ENCODE measurements around the gene KCTD5.
"Not testable (repeated sequence)": the region's sequence is repeated elsewhere in the genome, so short reads cannot be mapped to it uniquely, and the experiment has no call there.

The KCTD5 gene

DNA sequence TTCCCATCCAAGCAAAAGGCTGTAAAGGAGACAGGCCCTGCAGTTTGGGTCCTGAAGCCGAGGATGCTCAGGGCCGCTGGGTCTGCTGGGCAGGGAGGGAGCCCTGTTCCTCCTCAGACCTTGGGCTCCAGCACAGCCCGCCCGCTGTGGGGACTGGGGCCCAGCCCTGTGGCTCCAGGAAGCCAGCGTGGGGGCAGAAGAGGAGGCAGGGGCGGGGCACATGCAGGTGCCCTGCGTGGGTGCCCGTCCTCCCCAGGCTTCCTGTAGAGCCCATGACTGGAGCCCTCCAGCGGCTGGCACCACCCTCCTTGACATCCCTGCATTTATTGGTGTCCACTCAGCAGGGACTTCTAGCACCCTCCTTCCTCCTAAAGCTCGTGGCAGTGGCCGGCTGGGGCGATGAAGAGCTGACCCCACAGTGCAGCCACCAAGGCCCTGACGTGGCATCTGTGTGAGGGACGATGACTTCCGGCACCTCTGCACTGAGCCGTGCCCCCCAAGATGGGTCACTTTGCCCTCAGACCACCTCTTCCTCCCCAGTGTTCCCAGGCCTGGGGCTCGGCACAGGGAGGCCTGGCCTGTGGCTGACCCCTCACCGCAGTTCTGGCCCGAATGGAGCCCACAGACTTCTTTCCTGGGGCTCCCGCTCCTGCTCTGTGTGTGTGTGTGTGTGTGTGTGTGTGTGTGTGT lies 27.8 kb downstream of the KCTD5 start:
- DNase-seq (ENCODE audit: low read depth): no peak

DNA sequence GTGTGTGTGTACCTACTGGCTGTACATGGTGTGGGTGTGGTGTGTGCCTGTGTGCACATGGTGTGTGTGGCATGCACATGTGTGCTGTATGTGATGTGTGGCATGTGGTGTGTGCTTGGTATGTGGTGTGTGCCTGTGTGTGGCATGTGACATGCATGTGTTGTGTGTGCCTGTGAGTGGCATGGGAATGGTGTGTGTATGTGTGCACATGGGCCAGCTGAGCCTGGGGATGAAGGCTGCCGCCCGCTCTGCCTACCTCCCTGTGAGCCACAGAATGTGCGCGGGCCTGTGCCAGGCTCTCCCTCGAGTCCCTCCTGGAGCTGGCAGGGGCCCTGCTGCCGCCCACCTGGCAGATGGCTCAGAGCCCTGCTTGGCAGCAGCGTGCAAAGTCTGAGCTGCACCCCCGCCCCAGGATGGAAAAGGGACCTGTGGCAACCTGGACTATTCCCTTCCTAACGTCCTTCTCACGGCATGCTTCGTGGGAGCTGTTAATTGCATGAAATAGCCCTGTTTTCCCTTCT lies 28.4 kb downstream of the KCTD5 start:
- DNase-seq (ENCODE audit: low read depth): no peak

DNA sequence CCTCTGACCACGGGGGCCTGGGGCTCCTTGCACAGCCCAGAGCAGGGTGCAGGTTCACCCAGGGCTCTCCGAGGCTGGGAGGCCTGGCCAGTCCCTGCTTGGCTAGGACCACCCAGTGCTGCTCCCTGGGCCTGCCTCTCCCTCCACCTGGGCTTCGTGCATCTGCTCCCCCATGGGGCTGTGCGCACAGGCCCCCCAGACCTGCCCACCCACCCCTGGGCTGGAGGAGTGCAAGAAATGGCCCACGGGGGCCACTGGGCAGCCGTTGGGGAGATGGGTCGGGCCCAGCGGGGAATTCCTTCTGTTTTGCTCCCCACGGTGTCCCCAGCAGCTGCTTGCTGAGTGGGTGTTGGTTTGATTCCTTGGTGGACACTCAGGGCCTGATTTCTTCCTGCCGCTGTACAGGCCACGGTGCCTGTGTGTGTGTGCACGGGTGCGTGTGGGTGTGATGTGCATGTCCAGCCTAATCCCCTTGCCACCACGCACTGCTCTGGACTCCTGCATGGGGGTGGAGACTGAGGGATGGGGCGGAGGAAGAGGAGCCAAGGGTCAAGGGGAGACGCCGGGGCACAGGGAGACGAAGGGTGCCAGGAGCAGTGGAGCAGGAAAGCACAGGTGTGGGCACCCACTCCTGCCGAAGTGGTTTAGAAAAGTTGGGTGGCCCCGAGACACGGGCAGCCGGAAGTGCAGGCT lies 29.2 kb downstream of the KCTD5 start:
- no peak for DNase-seq (ENCODE audit: low read depth)

DNA sequence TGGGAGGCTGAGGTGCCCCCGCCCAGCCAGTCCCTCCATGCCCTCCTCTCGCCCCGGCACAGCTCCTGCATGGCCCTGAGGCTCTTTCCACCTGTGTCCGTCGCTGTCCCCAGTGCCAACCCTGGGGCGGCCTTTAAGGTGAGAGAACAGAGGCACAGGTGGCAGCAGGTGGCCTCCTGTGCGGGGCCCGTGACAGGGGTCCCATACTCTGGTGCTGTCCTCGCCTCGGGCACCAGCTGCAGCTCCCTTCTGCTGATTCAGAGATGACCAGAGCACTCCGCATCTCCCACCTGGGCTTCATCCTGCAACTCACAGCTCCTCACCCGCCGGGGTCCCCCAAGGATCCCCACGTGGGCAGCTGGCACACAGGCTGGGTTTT lies 29.7 kb downstream of the KCTD5 start:
- no peak for DNase-seq (ENCODE audit: low read depth)

DNA sequence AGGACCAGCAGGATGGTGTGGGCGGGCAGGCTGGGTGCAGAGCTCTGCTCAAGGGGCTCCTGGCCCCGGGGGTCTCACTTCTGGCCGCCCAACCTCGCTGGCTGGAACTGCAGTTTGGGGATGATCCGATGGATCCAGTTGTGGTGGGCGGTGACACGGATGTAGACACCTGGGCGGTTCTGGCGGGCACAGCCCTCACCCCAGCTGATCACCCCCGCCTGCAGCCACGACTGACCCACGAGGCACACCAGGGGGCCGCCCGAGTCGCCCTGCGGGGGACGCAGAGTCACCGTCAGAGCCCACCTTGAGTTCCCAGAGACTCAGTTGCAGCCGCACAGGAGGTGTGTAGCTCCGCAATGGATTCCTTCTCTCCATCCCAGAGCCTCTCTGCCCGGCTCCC lies 30.2 kb downstream of the KCTD5 start:
- DNase-seq (ENCODE audit: low read depth): no peak

DNA sequence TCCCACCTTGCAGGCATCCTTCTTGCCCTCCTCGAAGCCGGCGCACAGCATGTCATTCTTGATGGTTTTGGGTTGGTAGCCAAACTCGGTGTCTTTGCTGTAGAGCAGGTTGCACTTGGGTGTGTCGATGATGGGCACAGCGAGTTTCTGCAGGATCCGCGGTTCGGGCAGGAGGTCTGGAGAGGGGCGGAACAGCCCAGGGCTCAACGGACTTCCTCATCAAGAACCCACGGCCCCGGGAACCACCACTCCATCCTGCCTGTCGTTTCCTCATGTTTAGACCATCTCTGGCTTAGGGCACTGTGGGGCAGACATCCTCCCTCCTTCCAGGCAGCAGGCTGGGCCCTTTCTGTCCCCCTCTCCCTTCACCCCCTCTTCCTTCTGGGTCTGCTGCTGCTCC lies 31.2 kb downstream of the KCTD5 start:
- no peak for DNase-seq (ENCODE audit: low read depth)

DNA sequence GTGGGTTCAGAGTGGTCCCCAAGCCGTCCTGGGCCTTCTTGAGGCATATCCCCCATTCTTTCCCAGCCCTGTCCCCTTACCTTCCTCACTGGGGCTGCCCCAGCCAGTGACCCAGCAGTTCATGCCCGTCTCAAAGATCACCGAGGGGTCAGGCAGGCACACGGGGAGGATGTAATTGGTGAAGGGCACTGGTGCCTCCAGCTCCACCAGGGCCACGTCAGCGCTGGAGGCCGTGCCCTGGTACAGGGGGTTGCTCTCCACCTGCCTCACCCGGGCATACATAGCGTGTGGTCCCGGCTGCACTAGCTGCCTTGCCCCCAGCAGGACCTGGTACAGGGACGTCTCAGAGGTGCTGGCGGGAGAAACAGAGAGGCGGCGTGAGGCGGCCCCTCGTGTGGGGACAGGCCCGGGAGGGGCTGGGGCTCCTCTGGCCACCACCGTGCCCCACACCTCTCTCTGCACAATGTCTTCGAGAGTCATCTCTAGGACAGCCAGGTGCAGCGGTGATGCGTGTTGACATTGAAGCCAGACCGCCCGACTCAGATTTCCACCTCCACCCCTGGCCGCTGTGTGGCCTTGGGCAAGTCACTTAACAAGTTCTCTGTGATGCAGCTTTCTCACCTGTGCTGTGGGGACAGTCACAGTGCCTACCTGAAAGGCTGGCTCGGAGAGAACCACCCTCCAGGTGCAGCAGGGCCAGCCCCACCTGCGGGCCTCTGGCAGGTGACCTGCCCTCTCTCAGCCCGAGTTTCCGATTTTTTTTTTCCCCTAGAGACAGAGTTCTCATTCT lies 31.9 kb downstream of the KCTD5 start:
- DNase-seq (ENCODE audit: low read depth): no peak

DNA sequence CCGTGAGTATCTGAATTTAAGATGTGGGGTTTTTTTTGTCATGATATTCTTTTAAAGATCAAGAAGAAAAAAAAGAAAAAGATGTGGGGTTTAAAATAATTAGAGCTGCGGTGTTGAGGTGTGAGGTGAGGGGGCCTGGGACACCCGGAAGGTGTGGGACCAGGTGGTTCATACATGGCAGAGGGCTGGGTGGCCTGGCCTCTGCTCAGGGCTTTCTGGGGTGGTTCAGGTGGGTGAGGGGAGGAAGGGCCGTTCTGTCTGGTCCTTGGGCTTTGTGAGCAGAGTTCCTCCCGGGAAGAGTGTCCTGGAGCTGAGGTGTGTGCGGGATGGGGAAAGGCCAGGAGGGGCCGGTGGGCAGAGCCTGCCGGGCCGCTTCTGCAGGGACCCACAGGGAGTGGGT lies 32.7 kb downstream of the KCTD5 start:
- DNase-seq (ENCODE audit: low read depth): no peak

DNA sequence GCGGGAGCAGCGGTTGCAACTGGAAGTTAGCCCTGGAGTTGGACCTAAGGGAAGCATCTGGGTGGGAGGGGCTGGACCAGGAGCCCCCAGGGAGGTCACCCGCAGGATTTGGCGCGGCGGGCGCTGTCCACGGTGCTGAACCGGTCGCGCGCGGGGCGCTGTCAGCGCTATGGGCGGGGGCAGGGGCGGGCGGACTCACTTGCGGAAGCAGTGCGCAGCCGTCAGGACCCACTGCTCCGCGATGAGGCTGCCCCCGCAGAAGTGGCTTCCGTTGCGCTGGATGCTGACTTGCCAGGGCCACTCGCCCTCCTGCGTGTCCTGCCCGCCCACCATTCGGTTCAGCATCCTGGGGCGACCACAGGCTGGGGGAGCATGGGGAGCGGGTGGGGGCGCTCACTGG lies 33.2 kb downstream of the KCTD5 start:
- no peak for DNase-seq (ENCODE audit: low read depth)

DNA sequence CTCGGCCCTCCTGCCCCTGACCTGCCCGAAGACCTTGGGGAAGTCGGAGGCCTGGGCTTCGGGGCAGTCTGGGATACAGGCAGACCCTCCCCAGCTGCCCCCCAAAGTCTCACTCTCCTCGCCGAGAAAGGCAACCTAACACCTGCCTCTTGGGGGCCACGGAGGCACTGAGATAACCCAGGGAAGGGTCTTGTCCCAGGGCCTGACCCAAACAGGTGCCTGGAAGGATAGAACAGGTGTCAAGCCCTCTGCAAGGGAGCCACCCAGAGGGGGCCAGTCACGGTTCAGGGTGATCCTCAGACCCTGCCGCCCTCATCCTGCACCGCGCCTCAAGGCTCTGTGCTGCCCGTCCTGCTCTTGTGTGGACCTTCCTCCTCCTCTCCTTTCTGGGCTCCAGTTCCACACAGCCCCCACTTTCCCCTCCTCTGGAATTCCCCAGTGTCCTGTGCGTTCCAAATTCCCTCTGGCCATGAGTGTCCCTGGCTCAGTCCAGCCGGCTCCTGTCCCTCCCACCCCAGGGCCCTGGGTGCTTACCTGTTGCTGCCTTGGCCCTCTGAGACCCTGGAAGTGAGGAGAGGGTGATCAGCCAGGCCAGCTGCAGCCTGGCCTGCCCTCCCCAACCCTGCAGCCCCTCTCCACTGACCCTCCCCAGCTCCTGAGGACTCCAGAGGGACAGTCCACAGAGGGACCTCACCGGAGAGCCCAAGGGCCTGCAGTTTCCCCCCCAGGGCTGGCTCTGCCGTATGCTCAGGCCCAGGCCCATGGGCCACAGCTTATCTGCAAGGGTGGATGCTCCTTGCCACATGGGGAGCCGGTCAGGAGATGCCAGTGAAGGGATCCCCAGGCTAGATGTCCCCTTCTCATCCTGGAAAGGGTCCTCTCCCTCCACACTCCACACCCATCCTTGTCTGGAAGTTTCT lies 33.9 kb downstream of the KCTD5 start:
- no peak for DNase-seq (ENCODE audit: low read depth)

DNA sequence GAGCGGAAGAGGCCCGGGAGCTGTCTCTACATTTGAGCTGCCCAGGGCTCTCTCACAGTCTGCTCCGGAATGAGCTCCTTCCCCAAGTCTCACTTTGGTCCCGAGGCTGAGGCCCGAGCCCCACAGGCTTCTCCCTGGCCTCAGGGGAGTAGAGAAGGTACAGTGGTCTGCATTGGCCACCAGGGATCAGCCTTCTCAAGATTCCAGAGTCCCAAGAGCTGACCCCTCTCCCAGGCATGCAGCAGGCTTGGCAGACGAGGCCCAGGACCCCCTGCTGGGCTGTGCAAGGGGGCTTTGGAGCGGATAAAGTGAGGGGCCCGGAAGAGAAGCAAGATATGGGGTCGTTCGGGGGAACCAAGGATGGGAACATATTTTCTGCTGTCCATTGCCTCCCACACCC lies 34.6 kb downstream of the KCTD5 start:
- no peak for DNase-seq (ENCODE audit: low read depth)

DNA sequence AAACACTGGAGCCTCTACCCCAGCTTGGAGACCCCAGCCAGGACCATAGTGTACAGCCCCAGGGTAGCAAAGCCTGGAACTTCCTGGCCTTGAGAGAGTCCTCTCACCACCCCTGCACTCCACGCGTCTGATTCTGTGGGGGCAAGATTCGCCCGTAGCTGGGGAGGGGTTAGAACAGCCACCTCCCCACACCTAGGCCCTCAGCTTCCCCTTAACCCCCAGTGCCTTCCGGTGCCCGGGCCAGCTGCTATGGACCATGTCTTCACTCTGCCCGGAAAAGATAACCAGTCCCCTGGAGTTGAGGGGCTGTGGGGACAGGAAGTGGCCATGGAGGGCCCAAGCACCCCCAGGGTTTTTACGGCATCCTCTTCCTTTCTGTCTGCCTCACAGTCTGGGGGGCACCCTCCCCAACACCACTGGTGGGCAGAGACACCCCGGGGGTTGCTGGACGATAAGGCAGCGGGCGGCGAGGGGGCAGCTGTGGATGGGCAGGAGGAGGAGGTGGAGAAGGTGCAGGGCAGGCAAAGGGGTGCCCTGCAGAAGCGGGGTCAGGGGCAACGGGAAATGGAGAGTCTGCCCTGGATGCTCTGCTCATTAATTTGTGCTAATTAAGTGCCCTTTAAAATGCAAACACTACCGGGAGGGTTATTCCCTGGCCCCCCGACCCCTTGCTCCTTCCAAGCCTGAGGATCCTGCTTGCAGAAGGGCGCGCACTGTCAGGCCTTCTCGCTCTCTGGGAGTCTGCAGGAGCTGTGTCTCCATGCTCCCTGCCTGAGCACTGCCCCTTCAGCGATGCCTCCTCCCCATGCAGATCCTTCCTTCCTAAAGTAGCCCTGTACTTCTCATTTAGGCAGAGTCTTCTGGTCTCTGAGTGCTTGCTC lies 35.3 kb downstream of the KCTD5 start:
- no peak for DNase-seq (ENCODE audit: low read depth)

DNA sequence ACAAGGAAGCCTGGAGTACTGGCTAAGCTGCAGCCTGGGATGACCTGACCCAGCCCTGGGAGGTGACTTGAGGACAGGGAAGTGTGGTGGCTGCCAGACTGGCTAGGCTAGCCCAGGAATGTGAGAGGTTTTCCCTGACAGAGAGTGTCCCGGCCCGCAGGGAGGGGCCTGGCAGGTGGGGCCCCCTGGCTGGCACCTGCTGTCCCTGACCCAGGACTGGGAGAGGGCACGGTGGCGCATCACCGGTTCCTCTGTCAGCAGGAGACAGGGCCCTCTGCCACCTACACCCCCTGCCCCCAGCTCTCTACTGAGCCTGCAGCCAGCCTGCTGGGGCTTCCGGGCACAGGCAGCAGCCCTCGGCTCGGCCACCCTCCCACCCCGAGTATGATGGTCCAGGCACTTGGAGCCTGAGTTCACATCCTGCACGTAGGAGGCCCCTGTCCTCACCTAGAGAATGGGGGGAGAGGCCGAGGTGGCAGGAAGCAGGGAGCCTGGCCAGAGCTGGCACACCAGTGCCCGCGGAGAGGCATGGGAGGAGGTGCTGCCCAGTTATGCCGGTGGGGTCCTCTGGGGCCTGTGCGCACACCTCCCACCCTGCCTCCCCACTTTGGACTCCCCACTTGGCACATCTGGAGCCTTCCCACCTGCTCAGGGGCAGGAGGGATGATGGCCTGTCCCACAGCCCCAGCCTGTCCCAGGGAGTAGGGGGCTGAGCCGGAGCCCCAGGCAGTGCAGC lies 37.2 kb downstream of the KCTD5 start:
- no peak for DNase-seq (ENCODE audit: low read depth)

DNA sequence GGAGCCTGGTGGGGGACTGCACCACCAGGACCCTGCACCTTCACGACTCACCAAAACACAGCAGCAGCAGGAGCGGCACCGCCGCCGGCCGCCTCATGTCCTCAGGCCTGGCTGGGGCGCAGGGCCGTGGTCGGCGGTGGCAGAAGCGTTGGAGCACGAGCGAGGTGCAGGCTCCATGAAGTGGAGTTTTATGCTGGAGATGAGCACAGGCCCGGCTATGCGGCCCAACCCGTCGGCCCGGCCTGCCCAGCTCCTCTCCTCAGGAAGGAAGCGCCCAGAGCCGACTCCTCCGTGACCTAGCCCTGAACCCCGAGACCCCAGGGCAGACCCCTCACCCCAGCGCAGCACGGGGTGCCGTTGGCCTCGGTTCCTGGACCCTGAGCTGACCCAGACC lies 37.7 kb downstream of the KCTD5 start, which contains the start of gene PRSS27:
Gene PRSS27 (minus strand): TSS at position 161 of the 394 bp plus-strand sequence. CDS start 64 bp downstream, at position 97.
- no peak for DNase-seq (ENCODE audit: low read depth)

DNA sequence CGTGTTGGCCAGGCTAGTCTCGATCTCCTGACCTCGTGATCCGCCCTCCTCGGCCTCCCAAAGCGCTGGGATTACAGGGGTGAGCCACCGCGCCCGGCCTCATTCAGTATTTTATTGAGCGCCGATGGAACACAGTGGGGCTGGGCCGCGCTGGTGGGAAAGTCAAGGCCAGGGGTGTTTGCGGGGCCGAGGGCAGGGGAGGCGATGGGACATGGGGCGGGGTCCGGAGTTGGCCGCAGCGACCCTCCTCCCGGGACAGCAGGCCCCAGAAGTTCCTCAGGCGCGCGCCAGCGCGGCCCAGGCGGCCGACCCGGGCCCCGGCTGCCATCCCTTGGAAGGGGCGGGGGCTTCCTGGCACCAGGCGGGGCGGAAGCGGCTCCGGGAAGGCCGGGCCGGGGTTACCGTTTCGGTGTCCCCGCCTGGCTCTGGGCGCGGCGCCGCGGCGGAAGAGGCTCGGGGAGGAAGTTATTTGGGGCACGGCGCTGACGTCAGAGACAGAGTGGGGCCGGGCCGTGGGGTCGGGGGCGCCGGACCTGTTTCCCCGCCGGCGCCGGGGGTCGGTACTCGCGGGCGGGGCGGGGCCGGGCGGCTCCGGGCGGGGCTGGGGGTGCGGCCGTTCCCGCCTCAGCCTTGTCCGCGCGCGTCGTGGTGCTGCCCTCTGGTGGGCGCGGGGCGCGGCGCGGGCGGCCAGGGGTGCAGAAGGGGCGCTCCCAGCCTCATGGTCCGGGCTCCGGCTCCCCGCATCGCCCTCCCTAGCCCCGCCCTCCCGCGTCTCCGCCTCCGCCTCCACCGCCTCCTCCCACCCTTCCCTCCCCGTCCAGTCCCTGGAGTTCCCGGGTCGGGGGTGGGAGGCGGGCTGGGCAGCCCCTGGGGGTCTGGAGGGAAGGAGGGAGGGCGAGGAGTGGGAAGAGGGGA lies 38.7 kb downstream of the KCTD5 start:
- peak; percentile 41 for DNase-seq (ENCODE audit: low read depth)

DNA sequence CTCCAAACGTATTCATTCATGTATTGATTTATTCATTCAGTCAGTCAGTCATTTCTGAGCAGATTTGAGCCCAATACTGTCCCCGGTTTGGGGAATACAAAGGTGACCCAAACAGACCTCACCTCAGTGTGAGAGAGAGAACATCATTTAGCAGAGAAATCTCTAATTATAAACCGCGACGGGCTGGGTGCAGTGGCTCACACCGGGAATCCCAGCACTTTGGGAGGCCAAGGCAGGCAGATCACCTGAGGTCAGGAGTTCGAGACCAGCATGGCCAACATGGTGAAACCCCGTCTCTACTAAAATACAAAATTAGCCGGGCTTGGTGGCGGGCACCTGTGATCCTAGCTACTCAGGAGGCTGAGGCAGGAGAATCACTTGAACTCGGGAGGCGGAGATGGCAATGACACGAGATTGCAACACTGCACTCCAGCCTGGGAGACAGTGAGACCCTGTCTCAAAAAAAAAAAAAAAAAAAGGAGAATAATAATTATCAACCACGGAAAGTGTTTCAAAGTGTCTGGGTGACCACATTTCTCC lies 39.4 kb downstream of the KCTD5 start:
- not testable (repeated sequence) for DNase-seq (ENCODE audit: low read depth)

DNA sequence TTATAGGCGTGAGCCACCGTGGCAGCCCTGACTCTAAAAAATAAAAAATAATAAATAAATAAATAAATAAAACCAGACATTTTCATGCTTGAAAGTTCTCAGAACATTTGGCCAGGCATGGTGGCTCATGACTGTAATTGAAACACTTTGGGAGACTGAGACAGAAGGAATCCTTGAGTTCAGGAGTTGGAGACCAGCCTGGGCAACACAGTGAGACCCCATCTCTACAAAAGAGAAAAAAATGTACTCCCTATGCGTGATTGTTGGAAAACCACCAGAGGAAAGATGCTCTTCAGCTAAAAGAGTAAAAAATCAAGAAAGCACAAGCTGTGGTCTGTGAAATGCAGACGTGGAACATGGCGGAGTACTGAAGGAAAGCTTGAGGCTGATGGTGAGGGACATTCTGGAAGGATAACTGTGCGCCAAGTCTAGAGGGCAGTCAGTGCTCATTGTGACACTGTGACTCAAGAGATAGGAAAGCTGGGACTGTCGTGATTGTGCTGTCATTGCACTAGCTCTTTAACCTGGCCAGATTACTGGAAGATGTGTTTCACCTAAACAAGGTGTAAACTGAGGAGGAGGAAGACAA lies 41.9 kb downstream of the KCTD5 start:
- no peak for DNase-seq (ENCODE audit: low read depth)

DNA sequence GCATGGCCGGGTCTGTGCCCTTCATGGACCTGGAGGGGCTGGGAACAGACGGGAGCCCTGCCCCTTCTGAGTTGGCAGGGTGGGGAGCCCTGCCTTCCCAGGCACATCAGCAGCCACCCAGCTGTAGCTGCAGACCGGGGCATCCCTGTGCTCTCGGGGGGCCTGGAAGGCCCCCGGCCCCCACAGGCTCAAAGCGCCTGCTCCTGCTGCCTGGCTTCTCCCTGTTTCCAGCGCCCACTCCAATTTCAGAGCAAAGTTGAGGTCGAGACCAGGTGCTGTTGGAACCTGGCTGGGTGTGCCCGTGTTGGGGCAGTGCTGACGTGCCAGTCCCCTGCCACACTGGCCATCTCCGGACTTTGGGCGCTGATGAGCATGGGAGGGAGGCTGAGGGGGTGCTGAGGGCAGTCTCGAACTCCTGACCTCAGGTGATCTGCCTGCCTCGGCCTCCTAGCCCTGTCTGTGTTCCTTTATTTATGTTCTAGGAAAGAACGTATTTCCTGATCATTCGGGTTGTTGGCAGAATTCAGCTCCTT lies 42.6 kb downstream of the KCTD5 start:
- DNase-seq (ENCODE audit: low read depth): no peak

All from HS-5 (cell line).